GM19395 (cell line): ENCODE results near the gene PSMB5.

Source experiments
- ATAC-seq: cut with Tn5 transposase; IDR thresholded peaks from one replicate; pipeline ENCODE4 v1.9.1; 2021; ENCODE audit warnings: mild to moderate bottlenecking, moderate library complexity; ENCODE audit not compliant: unreplicated experiment

The PSMB5 gene

GRCh38 chr14:23045419-23046357 is 11.0 kb upstream of the PSMB5 start:
- no peak for ATAC-seq

DNA sequence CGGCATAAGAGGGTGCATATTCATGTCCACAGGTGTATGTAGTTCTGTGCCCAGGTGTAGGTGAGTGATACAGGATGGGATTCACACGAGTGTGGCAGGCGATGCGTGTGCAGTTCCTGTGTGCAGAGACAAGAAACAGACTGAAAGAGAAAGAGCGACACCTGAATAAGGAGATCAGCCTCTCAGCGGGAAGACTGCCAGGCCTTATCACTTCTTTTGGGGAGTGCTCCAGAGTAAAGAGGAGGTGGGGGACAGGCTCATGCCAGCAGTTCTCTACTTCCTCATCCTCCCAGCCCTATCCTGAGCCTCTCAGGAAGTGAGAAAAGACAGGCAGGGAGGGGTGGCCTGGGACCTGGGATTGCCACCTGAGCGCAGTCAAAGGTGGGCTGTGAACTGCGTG is 10.1 kb upstream of the PSMB5 start:
- no peak for ATAC-seq

DNA sequence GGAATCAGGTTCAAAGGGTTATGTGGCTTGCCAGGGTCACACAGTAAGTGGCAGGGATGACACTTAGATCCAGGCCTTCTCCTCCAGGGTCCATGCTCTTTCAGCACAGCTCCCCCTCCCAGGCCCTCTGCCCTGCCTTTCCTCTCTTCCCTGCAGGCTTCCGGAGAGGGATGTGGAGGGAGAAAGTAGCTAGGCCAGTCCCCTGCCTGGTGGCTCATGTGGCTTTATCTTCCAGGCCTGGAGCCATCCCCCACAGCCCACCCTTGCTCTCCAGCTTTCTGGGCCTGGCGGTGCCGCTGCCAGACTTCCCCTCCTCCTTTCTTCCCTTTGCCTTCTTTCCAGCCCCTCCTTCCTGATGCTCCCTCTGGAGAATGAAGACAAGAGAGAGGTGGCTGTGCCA is 9.1 kb upstream of the PSMB5 start:
- ATAC-seq = no peak

DNA sequence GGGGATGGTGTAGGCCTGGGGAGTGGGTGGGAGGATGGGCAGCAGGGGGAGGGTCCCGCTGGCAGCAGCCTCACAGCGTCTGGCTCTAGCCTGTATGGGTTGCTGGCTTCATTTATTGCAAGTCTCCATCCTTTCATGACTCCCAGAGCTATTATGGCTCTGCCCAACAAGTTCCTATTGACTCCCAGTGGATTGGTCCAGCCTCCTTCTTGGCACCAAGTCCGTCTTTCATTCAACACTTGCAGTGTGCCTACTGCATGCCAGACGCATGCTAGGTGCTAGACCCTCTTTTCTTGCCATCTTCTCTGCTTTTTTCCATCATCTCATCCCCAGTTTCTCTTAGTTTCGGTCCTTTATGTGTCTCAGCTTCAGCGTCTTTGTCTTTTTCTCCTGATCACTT is 8.4 kb upstream of the PSMB5 start:
- ATAC-seq = no peak

GRCh38 chr14:23042162-23042965 is 7.7 kb upstream of the PSMB5 start, which contains the start of gene PSMB11:
Gene PSMB11, plus strand, starts transcription at chr14:23042212. Its CDS starts 14 bp downstream, at chr14:23042226.
- no peak for ATAC-seq

- ATAC-seq = no peak
These were observed 7.0 kb upstream of the PSMB5 start for GRCh38 chr14:23041729-23042128.

DNA sequence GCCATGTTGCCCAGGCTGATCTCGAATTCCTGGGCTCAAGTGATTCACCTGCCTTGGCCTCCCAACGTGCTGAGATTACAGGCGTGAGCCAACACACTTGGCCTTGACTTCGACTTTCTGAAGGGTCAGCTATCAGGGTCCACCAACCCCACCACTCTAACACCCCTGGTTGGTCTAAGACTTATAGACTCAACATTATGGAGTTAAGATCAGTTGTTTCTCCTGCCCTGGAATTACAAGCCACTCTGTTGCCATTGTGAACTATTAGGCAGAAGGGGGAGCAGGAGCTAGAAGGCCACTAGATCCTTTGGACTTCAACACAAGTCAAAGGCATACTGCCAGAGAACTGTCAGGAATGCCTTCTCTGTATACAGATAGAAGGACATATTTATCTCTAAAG is 5.4 kb upstream of the PSMB5 start:
- ATAC-seq = no peak

DNA sequence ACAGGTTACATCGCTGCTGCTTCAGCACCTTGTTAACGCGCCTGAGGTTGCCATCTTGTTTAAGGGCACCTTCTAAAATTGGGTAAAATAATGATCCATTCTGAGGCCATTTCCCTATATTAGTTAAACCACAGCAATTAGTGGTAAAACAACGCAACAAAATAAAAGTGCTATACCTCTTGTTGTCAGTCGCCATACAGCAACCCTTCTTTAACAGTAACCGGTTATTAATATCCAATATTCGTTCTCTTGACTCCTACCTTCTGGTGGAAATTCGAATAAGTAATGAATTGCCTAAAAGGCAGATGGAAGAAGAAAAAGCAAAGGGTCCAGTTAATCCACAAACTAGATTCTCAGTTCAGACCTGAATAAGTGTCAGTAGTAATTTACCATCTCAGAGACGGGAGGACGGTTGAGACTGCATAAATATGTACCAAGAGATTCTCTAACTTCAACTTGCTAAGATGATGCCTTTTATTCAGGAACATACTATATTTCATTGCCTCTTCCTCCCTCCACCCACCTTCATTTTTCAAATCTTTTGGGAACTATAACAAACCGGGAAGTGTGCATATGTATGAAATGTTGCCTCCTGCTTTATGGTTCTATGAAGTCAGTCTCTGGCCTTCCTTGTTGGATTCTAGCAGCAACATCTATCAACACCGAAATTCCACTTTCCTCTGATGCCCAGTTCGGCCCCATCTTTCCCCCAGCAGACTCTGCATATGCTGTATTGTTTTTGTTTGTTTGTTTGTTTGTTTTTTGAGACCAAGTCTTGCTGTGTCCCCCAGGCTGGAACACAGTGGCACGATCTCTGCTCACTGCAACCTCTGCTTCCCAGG is 824 bp upstream of the PSMB5 start:
- ATAC-seq = no peak

DNA sequence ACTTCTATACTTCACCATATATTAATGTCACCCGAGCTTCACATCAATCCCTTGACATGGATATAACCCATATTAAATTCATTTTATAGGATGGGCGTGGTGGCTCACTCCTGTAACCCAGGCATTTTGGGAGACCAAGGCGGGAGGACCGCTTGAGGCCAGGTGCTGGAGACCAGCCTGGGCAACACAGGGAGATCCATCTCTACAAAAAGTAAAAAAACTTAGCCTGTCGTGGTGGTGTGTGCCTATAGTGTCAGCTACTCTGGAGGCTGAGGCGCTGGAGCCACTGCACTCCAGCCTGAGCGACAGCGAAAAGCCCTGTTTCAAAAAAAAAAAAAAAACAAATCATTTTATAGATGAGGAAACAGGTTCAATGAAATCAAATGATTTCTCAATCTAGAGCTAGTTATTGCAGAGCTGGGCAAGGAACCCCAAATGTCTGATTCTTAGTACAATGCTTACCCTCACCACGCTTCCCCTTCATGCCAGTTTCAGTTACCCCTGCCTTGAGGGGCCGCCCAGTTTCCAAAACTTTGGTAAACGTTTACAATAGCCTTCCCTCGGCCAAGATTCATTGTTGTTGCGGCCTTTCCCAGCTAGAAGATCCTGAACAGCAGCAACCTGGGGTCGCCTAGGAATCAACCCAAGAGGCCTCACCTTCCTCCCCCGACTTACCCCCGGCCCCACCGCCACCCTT is 751 bp downstream of the PSMB5 start:
- no peak for ATAC-seq

DNA sequence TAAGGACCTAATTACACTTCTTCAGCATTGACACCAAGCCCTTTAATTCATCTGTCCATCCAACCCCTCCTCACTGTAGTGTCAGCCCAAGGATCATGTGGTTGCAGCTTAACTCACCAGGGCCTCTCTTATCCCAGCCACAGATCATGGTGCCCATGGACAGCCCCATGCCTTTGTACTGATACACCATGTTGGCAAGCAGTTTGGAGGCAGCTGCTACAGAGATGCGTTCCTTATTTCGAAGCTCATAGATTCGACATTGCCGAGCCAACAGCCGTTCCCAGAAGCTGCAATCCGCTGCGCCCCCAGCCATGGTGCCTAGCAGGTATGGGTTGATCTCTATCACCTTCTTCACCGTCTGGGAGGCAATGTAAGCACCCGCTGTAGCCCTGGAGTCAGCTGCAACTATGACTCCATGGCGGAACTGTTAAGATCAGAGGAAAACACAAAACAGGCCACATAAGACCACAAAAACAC is 1.4 kb downstream of the PSMB5 start:
- no peak for ATAC-seq

DNA sequence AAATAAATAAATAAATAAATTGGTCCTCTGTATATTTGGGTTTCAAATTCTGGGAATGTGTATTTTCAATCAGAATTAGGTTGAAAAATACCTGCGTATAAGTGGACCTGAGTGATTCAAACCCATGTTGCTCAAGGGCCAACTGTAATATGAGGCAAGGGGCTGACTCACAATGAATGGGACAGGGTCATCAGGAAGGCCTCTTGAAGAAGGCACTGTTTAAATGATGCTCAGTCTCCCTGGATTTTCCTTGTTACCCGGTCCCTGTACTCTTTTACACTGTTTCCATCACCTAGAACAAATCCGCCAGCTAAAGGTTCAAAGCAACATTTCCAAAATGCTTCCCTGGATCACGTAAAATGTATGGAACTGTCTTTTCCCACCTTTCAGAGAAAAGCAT is 3.8 kb downstream of the PSMB5 start:
- ATAC-seq = no peak

GRCh38 chr14:23028799-23029198 is 5.9 kb downstream of the PSMB5 start:
- no peak for ATAC-seq

DNA sequence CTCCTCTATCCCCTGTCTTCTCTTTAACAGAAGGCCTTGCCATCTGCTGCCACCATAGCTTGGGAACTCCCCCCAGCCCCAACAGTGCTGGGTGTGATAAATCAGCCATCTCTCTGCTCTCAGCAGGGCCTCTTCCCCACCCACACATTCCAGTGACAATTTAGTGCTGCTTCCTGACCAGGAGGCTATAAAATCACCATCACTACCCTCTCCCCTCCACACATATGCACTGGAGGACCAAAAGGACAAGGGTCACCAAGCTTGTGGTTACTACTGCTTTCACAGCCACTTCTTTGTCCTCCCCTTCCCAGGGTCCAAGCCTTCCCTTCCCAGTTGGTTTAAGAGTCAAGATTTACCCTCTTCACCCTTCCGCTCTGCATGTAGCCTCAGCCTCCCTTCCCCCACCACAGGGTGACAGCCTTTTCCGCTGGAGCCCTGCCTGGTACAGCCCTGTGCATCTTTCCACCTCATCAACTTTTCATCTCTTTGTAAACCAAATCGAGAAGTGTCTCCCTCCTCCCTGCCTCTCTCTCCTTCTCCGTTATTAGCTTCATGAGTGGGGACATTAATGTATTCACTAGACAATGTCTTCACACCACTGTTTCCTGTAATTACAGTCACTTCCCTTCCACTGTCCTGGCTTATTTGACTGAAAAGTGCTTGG is 9.4 kb downstream of the PSMB5 start:
- no peak for ATAC-seq

DNA sequence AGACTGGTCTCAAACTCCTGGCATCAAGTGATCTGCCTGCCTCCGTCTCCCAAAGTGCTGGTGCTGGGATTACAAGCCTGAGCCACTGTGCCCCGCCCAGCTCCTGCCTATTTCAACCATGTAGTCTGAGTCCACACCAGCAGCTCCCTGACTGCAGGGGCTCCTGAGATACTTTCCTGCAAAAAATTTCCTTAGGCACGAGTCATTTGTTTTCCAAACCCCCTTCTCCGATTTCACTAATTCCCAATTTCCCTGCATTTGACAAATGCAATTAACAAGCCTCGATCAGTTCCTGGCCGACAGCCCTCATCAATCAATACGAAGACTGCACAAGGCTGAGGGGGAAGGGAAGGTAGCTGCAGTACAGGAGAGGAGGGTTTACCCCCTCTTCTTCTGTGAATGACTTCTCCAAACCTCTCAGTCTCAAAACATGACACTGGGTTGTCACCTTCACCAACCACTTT is 10.1 kb downstream of the PSMB5 start:
- ATAC-seq = no peak

DNA sequence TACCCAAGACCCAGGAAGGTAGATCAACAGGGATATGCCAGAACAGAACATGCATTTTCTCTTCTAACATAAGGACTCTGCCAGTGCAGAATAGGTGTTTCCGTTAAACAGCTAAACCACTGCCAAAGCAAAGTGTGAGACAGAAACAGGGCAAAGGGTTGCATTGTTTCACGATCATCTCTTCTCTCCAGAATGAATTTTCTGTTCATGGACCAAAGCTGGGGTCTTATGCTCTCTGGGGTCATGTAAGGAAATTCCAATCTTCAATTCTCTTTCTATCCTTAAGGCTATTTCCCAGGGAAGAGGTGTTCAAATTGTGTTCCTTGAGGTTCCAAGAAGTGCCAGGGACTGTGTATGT is 10.9 kb downstream of the PSMB5 start:
- no peak for ATAC-seq

- ATAC-seq = no peak
These were observed 11.5 kb downstream of the PSMB5 start for GRCh38 chr14:23023022-23023794.

DNA sequence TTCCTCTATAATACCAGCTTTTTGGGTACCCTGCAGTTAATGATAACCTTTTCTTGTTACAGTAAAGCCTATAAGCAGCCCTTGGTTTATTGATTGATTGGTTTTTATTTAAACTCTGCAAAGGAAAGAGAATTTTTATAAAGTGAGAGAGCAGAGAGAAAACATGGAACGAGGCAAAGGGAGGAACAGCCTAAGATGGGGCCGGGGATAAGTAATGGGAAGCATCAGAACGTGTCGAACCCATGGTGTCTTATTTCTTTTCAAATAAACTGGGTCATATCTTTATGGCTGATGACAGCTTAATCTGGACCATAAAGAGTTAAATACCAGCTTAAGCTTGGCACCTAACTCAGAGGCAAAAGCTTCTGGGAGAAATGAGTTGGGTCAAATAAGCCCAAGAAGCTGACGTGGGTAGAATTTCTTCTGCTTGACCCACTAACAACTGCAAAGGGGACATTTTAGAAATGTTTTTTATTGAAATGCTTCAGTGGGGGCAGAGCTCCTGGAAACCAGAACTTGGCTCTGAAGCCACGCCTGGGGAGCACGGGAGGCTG is 12.7 kb downstream of the PSMB5 start:
- no peak for ATAC-seq

- ATAC-seq = no peak
These were observed 13.3 kb downstream of the PSMB5 start for GRCh38 chr14:23021434-23021833.
